GM19395 (cell line): ENCODE results near the gene ERC1.
"Not testable (repeated sequence)": the region's sequence is repeated elsewhere in the genome, so short reads cannot be mapped to it uniquely, and the experiment has no call there.

Experiments
- ATAC-seq: cut with Tn5 transposase; IDR thresholded peaks from one replicate; pipeline ENCODE4 v1.9.1; 2021; ENCODE audit warnings: mild to moderate bottlenecking, moderate library complexity; ENCODE audit not compliant: unreplicated experiment

ERC1 gene

GRCh38 chr12:1213618-1214205, 222.7 kb downstream of the ERC1 start:
- ATAC-seq = no peak

GRCh38 chr12:1216560-1216959, 225.5 kb downstream of the ERC1 start:
- ATAC-seq = no peak

GRCh38 chr12:1217191-1217949, 226.3 kb downstream of the ERC1 start:
- ATAC-seq = no peak

GRCh38 chr12:1218369-1218768, 227.3 kb downstream of the ERC1 start:
- no peak for ATAC-seq

- ATAC-seq = no peak
These were observed 229.4 kb downstream of the ERC1 start for GRCh38 chr12:1220127-1221092.

GRCh38 chr12:1222858-1223639, 232.0 kb downstream of the ERC1 start:
- no peak for ATAC-seq

- no peak for ATAC-seq
These were observed 235.9 kb downstream of the ERC1 start for GRCh38 chr12:1226951-1227350.

- ATAC-seq = no peak
These were observed 243.1 kb downstream of the ERC1 start for GRCh38 chr12:1234073-1234472.

GRCh38 chr12:1246637-1247036, 255.6 kb downstream of the ERC1 start:
- ATAC-seq = no peak

- ATAC-seq = no peak
These were observed 259.6 kb downstream of the ERC1 start for GRCh38 chr12:1250641-1251040.

- ATAC-seq = no peak
These were observed 261.7 kb downstream of the ERC1 start for GRCh38 chr12:1252758-1253157.

GRCh38 chr12:1255125-1255524, 264.1 kb downstream of the ERC1 start:
- ATAC-seq = not testable (repeated sequence)

GRCh38 chr12:1255854-1256253, 264.8 kb downstream of the ERC1 start:
- not testable (repeated sequence) for ATAC-seq

- no peak for ATAC-seq
These were observed 265.3 kb downstream of the ERC1 start for GRCh38 chr12:1256285-1256684.

- ATAC-seq = no peak
These were observed 266.0 kb downstream of the ERC1 start for GRCh38 chr12:1256991-1257390.

GRCh38 chr12:1262011-1262410, 271.0 kb downstream of the ERC1 start:
- no peak for ATAC-seq

- ATAC-seq = no peak
These were observed 276.2 kb downstream of the ERC1 start for GRCh38 chr12:1267243-1267642.

GRCh38 chr12:1272142-1272541, 281.1 kb downstream of the ERC1 start:
- ATAC-seq = no peak

- ATAC-seq = no peak
These were observed 282.0 kb downstream of the ERC1 start for GRCh38 chr12:1273051-1273450.

GRCh38 chr12:1277905-1278304, 286.9 kb downstream of the ERC1 start:
- no peak for ATAC-seq

GRCh38 chr12:1279050-1279449, 288.0 kb downstream of the ERC1 start:
- ATAC-seq = no peak
